ENCODE results near the gene TMEM245.

DNA sequence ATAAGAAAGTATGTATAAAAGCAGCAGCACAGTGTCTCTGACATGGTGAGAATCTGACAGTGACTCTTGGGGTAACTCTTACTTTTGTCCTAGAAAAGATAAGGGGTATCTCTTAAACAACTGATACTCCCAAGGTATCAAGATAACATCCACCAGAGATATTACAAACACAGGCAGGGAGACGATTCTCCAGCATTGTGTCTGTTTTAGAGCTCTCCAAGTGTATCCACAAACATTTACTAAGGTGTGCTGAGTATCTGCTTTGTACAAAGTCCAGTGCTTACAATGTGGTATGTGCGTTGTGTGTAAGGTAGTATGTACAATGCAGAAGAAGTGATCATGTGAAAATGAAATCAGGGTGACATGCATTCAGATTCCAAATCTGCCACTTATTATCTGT is 4.4 kb upstream of the TMEM245 start:
- TF ChIP-seq, protein P1, sequence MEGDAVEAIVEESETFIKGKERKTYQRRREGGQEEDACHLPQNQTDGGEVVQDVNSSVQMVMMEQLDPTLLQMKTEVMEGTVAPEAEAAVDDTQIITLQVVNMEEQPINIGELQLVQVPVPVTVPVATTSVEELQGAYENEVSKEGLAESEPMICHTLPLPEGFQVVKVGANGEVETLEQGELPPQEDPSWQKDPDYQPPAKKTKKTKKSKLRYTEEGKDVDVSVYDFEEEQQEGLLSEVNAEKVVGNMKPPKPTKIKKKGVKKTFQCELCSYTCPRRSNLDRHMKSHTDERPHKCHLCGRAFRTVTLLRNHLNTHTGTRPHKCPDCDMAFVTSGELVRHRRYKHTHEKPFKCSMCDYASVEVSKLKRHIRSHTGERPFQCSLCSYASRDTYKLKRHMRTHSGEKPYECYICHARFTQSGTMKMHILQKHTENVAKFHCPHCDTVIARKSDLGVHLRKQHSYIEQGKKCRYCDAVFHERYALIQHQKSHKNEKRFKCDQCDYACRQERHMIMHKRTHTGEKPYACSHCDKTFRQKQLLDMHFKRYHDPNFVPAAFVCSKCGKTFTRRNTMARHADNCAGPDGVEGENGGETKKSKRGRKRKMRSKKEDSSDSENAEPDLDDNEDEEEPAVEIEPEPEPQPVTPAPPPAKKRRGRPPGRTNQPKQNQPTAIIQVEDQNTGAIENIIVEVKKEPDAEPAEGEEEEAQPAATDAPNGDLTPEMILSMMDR (IDR thresholded peaks at IDR 0.05), result no peak
- no peak for TF ChIP-seq POLR2A (IDR thresholded peaks at IDR 0.05)
